NB4 (cell line): ENCODE measurements around the gene SLC16A10.
"Not testable (repeated sequence)": the region's sequence is repeated elsewhere in the genome, so short reads cannot be mapped to it uniquely, and the experiment has no call there.

Source experiments
- DNase-seq: peaks from one replicate; pipeline ENCODE4 v3.0.0; 2010; ENCODE audit warnings: low read depth
- H3K4me3 ChIP-seq: one replicate; pipeline ENCODE4 v1.5.1; 2011; ENCODE audit warnings: mild to moderate bottlenecking, low read depth, low read length, moderate library complexity
- MYC ChIP-seq: IDR thresholded peaks from 2 replicates; pipeline ENCODE4 v1.6.1; 2011; ENCODE audit warnings: low read depth, low read length
- POLR2A ChIP-seq: IDR thresholded peaks from 2 replicates; pipeline ENCODE4 v1.6.1; 2011; ENCODE audit warnings: mild to moderate bottlenecking; ENCODE audit not compliant: insufficient read length; ENCODE audit errors: extremely low read depth
- TF ChIP-seq, protein P1 (sequence below): IDR thresholded peaks from 2 replicates; pipeline ENCODE4 v1.6.1; 2011; ENCODE audit warnings: low read depth, low read length
- TF ChIP-seq, protein P2 (sequence below): IDR thresholded peaks from one replicate; pipeline ENCODE4 v1.5.1; 2012; ENCODE audit warnings: low read depth, low read length

Gene SLC16A10

DNA sequence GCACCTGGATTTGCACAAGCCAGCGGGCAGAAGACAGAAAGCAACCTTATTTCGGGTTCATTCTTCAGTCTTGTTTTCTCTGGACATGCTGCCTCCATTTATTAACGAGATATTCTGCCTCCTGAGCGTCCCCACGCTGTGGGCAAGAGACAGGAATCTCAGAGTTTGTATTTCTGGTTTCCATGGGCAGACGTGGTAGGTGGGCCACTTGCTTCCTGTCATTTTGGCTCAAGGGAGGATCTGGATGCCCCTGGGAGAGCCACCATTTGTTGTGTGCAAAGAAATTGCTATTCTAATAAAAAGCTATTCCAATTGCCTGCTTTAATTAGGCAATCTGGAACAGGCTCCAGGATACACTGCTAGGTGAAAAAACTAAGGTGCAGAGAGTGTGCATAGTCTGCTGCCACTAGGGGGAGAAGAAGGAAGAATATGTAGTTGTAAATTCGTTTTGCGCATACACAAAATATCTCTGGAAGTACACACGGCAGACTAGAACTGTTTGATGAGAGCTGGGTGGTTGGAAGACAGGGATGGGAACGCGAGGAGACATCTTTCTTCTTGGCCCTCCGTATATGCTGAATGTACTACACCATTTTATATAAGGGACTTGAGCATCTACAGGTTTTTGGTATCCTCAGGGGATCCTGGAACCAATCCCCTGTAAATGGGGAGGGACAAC, 30.1 kb upstream of the SLC16A10 start:
- peak; percentile 67 for DNase-seq

GRCh38 chr6:111061508-111061907, 25.8 kb upstream of the SLC16A10 start:
- TF ChIP-seq, protein P1, sequence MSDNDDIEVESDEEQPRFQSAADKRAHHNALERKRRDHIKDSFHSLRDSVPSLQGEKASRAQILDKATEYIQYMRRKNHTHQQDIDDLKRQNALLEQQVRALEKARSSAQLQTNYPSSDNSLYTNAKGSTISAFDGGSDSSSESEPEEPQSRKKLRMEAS: no peak
- no peak for TF ChIP-seq POLR2A
- TF ChIP-seq, protein P2, sequence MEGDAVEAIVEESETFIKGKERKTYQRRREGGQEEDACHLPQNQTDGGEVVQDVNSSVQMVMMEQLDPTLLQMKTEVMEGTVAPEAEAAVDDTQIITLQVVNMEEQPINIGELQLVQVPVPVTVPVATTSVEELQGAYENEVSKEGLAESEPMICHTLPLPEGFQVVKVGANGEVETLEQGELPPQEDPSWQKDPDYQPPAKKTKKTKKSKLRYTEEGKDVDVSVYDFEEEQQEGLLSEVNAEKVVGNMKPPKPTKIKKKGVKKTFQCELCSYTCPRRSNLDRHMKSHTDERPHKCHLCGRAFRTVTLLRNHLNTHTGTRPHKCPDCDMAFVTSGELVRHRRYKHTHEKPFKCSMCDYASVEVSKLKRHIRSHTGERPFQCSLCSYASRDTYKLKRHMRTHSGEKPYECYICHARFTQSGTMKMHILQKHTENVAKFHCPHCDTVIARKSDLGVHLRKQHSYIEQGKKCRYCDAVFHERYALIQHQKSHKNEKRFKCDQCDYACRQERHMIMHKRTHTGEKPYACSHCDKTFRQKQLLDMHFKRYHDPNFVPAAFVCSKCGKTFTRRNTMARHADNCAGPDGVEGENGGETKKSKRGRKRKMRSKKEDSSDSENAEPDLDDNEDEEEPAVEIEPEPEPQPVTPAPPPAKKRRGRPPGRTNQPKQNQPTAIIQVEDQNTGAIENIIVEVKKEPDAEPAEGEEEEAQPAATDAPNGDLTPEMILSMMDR: no peak
- DNase-seq: no peak
- no peak overlapping the region for H3K4me3 ChIP-seq

More for the DNA sequence above, 30.1 kb upstream of the SLC16A10 start:
- H3K4me3 ChIP-seq: no peak overlapping the region
- no peak for TF ChIP-seq POLR2A
- TF ChIP-seq, protein P2: peak; percentile 78

DNA sequence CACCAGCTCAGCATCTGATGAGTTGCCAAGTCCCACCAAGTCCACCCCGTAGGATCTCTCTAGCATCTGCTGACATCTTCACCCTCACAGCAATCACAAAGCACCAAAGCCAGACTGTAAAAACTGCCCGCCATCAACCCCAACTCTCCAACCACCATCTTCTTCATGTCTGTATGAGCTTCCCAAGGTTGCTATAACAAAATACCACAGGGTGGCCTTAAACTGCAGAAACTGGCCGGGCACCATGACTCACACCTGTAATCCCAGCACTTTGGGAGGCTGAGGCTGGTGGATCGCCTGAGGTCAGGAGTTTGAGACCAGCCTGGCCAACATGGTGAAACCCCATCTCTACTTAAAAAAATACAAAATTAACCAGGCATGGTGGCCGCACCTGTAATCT, 25.3 kb upstream of the SLC16A10 start:
- DNase-seq, H3K4me3 ChIP-seq: not testable (repeated sequence)

DNA sequence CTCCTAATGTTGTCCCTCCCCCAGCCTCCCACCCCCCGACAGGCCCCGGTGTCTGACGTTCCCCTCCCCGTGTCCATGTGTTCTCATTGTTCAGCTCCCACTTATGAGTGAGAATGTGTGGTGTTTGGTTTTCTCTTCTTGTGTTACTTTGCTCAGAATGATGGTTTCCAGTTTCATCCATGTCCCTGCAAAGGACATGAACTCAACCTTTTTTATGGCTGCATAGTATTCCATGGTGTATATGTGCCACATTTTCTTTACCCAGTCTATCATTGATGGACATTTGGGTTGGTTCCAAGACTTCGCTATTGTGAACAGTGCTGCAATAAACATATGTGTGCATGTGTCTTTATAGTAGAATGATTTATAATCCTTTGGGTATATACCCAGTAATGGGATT, 24.4 kb upstream of the SLC16A10 start:
- H3K4me3 ChIP-seq, DNase-seq: not testable (repeated sequence)

DNA sequence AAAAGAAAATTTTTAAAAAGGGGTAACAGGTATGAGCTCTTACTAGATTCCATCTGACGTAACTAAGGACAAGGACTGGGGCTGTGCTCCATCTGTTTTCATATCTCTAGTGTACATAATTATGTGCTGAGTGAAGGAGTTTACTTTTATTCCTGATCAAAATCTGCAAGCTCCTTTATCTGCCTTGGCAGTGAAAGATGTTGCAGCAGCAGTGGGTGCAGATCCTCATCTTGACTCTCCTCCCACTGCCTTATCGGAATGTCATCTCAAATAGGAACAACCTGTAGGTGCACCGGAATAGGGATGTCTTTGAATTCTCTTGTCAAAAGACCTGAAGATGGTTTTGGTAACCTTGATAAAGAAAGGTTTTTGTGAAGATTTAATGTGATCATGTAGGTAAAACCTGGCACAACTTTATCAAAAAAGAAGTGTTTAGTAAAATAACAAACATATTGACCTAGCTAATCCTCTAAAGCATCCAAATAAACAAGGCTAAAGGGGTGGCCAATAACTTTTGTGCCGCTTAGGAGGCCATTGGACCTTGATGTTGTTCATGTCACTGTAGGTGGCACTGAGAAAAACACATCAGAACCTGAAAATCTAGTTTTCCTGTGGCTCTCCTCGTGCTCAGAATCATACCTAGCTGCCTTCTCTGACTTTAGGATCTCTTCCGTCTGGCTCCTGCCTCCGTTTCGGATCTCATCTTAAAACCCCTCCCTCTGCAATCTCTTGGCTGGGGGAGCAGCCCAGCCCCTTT, 19.0 kb upstream of the SLC16A10 start:
- H3K4me3 ChIP-seq: no peak overlapping the region

DNA sequence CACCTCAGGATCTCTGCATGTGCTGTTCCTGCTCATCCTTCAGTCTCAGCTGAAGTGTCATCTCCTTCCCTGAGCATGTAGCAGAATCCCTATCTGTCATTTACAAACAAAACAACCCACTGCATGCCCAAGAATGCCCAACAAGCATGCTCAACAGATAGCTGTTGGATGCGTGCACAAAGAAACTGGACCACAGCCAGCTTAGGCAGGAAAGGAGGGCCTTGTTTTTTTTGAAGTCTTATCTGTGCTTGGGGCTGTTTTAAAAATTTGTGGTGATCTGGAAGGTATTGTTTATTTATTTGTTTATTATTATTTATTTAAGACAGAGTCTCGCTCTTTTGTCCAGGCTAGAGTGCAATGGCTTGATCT, 18.5 kb upstream of the SLC16A10 start:
- no peak overlapping the region for H3K4me3 ChIP-seq
- DNase-seq: no peak
- no peak for TF ChIP-seq MYC

More for the DNA sequence above, 19.0 kb upstream of the SLC16A10 start:
- DNase-seq: no peak
- TF ChIP-seq MYC: no peak
- TF ChIP-seq, protein P1: no peak
- TF ChIP-seq, protein P2: no peak
- TF ChIP-seq POLR2A: no peak

DNA sequence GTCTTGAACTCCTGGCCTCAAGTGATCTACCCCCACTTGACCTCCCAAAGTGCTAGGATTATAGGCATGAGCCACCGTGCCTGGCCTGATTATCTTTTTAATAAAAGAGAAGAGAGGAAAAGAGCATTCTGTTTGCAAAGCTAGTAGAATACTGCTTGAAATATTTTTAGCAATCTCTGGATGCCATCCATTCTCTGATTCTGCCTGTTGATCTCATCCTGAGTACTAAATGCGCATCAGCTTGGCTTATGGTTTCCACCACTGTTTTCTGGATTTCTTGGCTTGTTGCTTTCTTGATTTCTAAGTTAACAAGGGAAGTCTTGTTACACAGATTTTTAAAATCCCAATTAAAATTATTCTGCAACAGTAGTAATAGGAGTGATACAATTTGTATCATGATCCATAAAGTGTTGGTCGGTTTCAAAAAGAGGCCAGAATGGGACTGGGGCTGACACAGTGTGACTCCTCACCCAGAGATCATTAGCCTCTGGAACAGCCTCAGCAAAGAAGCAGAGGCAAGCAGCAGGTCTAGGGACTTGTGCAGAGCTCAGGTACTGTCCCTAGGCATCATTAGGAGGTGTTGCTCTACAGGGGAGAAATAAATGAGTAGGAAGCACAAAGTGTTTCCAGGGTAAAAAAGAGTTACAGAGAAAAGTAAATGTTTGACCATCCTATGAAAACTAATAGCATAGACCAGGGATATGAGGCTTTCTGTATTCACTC, 17.8 kb upstream of the SLC16A10 start:
- TF ChIP-seq MYC (no peak), POLR2A (no peak)
- no peak overlapping the region for H3K4me3 ChIP-seq
- DNase-seq: no peak
